ENCODE data around the gene SFN. TPM values are rescaled to one million over a fixed set of nuclear protein-coding genes. Genes with fewer than 3 reads are reported as not detected.
A peak's percentile ranks its signal among the peaks of the same experiment; 100 is the strongest.

SFN gene
- total and polyA plus RNA-seq, 2 of the 13 experiments (the other 11 are each of a cell fraction or from before 2014, with no cell fraction given) = 4.3 to 5.6 TPM

DNA sequence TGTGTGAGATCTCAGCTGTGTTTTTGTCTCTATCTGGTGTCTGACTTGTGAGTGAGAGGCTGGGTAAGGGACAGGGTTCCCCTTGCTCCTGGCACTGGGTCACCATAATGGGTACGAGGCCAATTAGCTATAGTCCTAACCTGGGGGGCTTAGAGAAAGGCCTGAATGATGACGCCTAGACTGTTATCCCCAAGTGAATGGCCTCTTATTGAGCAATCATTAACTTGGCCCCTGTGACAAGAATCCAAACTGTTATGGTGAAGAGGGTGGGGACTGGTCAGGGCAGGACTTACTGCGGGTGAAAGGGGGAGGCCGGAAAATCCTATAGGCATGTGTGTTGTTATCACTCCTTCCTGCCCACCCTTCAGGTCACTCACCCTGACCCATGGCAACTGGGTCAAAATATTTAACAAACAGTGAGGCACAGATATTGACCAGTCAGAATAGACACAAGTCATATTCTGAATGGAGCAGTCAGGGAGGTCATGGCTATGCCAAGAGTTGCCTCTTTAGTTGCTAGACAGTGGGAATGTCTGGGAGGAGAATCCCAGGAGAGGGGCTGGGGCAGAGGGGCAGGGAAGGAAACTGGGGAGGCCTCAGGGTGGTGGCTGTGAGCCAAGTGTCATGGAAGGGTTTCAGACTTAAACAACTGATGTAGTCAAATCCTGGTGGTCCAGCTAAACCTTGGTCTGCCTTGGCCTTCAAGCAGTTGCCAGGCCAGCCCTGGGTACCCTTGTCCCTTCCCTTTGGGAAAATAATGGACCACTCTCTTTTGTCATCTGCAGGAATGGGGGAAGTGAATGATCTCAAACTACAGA lies 47.6 kb downstream of the SFN start (continued):
- TF ChIP-seq CEBPZ (IDR thresholded peaks at IDR 0.05; ENCODE audit: low read length) = no peak
- TF ChIP-seq PTBP1 (IDR thresholded peaks at IDR 0.05; ENCODE audit: low read depth, low read length, poor library complexity, severe bottlenecking) = no peak
- no peak for TF ChIP-seq TMF1 (CRISPR knock-in tag; IDR thresholded peaks at IDR 0.05; ENCODE audit: low read depth)
- TF ChIP-seq BRD4 (CRISPR knock-in tag; IDR thresholded peaks at IDR 0.05) = no peak
- TF ChIP-seq, protein P1, sequence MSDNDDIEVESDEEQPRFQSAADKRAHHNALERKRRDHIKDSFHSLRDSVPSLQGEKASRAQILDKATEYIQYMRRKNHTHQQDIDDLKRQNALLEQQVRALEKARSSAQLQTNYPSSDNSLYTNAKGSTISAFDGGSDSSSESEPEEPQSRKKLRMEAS (IDR thresholded peaks at IDR 0.05) = peak; percentile 79
- TF ChIP-seq SP2 (CRISPR knock-in tag; IDR thresholded peaks at IDR 0.05) = no peak
- no peak for TF ChIP-seq ZNF430 (CRISPR knock-in tag; IDR thresholded peaks at IDR 0.05)
- TF ChIP-seq ZNF296 (CRISPR knock-in tag; conservative IDR thresholded peaks at IDR 0.05) = no peak
- no peak for TF ChIP-seq ZNF101 (CRISPR knock-in tag; IDR thresholded peaks at IDR 0.05; ENCODE audit: borderline replicate concordance, low read depth)
- TF ChIP-seq CEBPB (IDR thresholded peaks at IDR 0.05; ENCODE audit: borderline replicate concordance, low read depth, low read length) = peak; percentile 96
- no peak for TF ChIP-seq ZNF550 (CRISPR knock-in tag; IDR thresholded peaks at IDR 0.05; ENCODE audit: borderline replicate concordance)
- no peak for TF ChIP-seq KDM1A (CRISPR knock-in tag; IDR thresholded peaks at IDR 0.05)
- TF ChIP-seq, protein P2, sequence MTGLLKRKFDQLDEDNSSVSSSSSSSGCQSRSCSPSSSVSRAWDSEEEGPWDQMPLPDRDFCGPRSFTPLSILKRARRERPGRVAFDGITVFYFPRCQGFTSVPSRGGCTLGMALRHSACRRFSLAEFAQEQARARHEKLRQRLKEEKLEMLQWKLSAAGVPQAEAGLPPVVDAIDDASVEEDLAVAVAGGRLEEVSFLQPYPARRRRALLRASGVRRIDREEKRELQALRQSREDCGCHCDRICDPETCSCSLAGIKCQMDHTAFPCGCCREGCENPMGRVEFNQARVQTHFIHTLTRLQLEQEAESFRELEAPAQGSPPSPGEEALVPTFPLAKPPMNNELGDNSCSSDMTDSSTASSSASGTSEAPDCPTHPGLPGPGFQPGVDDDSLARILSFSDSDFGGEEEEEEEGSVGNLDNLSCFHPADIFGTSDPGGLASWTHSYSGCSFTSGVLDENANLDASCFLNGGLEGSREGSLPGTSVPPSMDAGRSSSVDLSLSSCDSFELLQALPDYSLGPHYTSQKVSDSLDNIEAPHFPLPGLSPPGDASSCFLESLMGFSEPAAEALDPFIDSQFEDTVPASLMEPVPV (CRISPR knock-in tag; IDR thresholded peaks at IDR 0.05) = peak; percentile 41; the same call in 1 of the 2 replicates
- TF ChIP-seq ZNF782 (CRISPR knock-in tag; IDR thresholded peaks at IDR 0.05; ENCODE audit: borderline replicate concordance) = no peak
- no peak for TF ChIP-seq ZNF543 (CRISPR knock-in tag; IDR thresholded peaks at IDR 0.05)
- TF ChIP-seq ZNF253 (CRISPR knock-in tag; IDR thresholded peaks at IDR 0.05; ENCODE audit: borderline replicate concordance) = no peak
- TF ChIP-seq DR1 (CRISPR knock-in tag; IDR thresholded peaks at IDR 0.05) = peak; percentile 40; the same call in 1 of the 2 replicates
- TF ChIP-seq ZNF567 (CRISPR knock-in tag; IDR thresholded peaks at IDR 0.05; ENCODE audit: borderline replicate concordance) = no peak
- 0 out of 2 replicates have a peak, but pooled peaks have one; percentile 18 for TF ChIP-seq MEIS2 (CRISPR knock-in tag; IDR thresholded peaks at IDR 0.05)
- peak; percentile 29 for TF ChIP-seq YY1 (IDR thresholded peaks at IDR 0.05; ENCODE audit: insufficient read depth, insufficient replicate concordance, low read depth, low read length)
- no peak for TF ChIP-seq MTA3 (CRISPR knock-in tag; IDR thresholded peaks at IDR 0.05)
- TF ChIP-seq STAT5B (CRISPR knock-in tag; IDR thresholded peaks at IDR 0.05) = 0 out of 2 replicates have a peak, but pooled peaks have one; percentile 80

Measured in HepG2 (cell line).